HG02973 (cell line): ENCODE measurements around the gene VPS52.

Experiments
- ATAC-seq: cut with Tn5 transposase; IDR thresholded peaks from one replicate; pipeline ENCODE4 v1.9.1; 2021; ENCODE audit warnings: moderate library complexity; ENCODE audit not compliant: unreplicated experiment

The VPS52 gene

DNA sequence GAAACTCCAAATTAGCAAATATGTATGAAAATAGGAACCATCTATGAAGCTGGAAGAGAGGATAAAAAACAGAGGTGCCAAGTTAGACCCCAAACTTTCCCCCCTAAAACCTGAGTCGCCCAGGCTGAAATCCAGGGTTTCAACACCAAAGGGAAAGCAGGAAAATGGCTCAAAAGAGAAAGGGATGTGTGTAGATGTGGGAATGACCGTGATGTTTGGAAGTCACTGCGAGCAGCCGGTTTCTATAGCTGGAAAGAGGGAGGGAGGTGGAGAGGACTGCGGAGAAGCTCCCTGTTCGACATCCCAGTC lies 58.9 kb downstream of the VPS52 start:
- no peak for ATAC-seq

DNA sequence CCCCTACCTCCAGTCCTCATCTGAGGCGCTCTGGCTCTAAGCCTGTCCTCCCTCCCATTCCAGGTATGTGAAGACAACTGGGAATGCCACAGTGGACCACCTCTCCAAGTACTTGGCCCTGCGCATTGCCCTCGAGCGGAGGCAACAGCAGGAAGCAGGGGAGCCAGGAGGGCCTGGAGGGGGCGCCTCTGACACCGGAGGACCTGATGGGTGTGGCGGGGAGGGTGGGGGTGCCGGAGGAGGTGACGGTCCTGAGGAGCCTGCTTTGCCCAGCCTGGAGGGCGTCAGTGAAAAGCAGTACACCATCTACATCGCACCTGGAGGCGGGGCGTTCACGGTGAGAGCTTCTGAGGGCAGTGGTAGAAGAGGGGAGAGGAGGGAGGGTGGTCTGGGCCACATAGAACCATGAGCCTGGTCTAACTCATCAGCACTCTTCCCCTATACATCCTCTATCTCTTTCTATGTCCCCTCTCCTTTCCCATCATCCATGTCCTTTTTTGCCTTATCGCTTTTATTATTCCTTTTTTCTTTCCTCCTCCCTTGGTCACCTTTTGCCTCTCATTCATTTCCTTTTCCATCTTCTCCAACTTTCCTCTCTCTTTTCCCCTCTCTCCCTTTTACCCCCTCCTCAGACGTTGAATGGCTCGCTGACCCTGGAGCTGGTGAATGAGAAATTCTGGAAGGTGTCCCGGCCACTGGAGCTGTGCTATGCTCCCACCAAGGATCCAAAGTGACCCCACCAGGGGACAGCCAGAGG lies 59.8 kb downstream of the VPS52 start:
- ATAC-seq, result no peak

DNA sequence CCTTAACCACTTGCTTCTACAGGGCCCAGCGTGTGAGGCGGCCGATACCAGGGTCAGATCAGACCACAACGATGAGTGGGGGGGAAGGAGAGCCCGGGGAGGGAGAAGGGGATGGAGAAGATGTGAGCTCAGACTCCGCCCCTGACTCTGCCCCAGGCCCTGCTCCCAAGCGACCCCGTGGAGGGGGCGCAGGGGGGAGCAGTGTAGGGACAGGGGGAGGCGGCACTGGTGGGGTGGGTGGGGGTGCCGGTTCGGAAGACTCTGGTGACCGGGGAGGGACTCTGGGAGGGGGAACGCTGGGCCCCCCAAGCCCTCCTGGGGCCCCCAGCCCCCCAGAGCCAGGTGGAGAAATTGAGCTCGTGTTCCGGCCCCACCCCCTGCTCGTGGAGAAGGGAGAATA lies 60.5 kb downstream of the VPS52 start:
- ATAC-seq, result no peak

DNA sequence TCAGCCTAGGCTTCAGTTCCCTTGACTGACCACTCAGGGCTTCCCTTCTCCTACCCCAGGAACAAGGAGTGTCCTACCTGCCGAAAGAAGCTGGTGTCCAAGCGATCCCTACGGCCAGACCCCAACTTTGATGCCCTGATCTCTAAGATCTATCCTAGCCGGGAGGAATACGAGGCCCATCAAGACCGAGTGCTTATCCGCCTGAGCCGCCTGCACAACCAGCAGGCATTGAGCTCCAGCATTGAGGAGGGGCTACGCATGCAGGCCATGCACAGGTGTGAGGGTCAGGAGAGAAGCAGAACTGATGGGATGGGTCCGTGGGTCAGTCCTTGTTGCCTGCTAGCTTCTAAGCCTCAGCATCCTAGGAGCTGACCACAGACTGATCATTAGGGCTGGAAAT lies 61.8 kb downstream of the VPS52 start:
- ATAC-seq, result no peak

DNA sequence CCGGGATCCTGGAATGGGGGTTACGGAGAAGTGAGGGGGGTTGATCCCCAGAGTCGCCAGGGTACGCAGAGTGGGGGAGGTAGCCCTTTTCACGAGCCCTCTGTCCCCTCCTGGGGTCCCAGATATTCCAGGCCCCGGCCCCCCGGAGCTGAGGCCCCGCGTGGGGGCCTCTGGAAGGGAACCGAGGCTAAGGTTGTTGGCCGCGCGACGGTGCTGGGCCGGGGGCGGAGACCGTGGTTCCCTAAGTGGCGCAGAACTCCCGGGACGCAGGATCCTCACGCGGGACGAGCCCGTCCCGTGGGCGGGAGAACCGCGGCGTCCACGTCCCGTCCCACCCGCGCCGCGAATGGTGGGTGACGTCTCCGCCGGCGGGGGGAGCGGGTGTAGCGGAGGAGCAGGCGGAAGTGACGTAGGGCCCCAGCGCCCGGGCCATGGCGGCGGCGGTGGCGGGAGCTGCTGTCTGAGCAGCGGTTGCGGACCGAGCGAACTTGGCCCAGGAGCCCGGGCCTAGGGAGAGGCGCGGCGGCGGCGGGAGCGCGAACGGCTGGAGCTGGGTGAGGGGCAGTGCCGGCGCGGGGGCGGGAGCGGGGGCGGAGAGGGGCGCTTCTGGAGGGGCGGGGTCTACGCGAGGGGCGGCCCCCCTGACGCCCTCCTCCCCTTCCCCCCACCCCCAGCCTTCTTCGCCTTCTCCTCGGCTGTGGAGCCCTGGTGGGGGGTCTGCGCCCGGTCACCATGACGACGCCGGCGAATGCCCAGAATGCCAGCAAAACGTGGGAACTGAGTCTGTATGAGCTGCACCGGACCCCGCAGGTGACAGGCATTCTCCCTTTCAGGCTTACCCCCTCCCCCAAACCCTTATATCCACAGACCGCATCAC lies 63.3 kb downstream of the VPS52 start, which contains the start of gene RING1:
Gene RING1, plus strand, starts transcription at position 410 of the 877 bp plus-strand sequence. Its CDS starts 323 bp downstream, at position 733.
- ATAC-seq, result peak; percentile 34

DNA sequence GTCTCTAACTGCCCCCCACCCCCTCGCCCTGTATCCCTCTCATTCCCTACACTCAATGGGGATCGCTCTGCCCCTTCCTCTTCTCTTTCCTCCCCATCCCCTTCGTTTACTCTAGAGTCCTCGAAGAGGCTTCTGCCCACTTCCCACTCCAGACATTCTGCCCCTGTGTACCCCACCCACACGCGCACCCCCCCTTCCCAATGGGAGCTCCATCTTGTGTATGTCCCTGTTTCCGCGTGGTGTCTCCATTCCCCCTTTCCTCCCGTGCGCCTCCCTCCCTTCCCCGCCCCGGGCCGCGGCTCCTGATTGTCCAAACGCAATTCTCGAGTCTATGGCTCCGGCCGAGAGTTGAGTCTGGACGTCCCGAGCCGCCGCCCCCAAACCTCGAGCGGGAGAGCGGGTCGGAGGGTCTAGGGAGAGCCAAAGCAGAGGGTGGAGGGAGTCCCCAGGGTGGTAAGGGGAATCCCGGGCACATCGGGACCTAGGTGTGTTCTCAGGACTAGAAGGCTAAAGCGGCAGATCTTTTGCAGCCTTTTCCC lies 64.1 kb downstream of the VPS52 start:
- no peak for ATAC-seq

DNA sequence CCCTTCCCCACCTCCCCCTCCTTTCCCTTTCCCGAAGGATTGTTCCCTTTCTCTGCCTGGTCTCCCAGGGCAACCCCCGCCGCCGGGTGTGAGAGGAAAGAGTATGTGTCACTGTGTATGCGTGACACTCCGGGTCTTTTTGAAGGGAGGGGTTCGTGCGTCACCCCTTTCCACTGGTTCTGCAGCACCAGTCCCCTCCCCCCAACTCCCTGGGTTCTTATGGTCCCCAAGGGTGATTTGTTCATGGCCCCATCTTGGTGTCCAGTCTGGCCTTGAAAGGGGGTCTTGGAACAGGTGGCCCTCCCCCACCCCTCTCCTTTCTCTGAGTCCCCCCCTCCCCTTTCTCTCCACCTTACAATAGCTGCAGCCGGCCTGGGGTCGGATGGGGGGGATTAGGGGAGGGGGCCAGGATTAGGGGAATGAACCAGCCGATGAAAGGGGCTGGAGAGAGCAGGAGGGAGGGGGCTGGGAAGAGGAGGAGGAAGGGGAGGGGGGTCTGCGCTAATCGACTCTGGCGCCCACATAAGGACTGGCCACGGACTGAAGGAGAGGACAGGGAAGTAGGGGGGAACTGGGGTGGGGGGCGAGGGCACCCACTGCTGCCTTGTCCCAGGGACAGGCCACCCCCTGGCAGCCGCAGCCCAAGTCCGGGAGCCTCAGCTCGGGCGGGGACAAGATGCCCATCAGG lies 64.7 kb downstream of the VPS52 start:
- no peak for ATAC-seq

DNA sequence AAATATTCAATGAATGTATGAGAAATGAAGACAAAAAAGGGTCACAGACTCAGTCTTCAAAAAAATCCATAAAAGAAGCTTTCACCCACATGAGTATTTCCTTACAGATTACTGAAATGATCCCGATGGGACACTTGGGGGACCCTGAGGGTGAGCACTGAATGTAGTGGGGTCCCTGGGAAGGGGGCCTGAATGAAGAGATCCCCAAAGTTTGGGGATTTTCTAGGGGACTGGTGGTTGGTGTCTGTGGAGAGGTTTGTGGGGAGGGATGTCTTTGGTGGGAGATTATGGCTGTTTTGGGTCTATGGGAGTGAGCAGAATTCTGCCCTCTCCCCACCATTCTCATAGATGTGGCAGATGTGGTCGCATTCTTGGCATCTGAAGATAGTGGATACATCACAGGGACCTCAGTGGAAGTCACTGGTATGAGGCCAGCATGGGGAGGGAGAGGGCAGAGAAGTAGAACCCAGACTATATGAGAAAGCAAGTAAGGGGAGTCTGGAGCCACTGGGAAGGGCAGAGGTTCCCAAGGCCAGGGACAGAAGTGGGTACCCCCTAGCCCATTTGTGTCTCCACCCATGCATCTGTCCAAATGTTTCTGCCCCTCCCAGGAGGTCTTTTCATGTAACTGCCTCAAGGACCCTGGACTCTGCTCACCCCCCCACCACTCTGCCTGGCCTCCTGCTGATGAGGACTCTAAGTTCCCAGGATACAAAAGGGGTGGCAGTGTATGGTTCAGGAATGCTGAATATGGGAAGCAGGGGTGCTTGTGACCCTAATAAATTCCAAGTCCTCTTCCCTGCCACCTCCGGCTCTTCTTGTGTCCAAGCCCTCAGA lies 65.4 kb downstream of the VPS52 start:
- ATAC-seq, result no peak

DNA sequence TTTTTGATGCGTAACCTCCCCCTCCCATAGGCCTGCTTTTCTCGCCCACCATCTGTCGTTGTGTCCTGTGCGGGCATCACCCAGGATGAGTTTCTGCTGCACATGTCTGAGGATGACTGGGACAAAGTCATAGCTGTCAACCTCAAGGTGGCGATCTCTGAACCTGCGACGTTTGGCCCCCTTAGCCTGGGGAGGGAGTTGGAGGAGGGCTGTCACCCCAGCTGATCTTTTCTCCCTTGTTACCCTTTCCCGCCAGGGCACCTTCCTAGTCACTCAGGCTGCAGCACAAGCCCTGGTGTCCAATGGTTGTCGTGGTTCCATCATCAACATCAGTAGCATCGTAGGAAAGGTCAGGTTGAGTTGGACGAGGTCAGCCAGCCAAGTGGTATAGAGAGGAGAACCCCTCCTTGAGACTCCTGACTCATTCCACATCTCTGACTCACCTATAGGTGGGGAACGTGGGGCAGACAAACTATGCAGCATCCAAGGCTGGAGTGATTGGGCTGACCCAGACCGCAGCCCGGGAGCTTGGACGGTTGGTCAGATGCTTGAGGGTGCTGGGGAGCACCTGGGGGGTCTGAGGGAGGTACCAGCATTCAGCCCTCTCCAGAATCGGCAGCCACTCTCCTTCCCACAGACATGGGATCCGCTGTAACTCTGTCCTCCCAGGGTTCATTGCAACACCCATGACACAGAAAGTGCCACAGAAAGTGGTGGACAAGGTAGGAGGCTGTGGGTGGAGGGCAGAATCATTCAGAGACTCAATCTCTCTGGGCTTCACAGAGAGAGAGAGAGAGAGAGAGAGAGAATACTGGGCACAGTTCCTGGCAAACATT lies 66.3 kb downstream of the VPS52 start:
- ATAC-seq, result no peak

DNA sequence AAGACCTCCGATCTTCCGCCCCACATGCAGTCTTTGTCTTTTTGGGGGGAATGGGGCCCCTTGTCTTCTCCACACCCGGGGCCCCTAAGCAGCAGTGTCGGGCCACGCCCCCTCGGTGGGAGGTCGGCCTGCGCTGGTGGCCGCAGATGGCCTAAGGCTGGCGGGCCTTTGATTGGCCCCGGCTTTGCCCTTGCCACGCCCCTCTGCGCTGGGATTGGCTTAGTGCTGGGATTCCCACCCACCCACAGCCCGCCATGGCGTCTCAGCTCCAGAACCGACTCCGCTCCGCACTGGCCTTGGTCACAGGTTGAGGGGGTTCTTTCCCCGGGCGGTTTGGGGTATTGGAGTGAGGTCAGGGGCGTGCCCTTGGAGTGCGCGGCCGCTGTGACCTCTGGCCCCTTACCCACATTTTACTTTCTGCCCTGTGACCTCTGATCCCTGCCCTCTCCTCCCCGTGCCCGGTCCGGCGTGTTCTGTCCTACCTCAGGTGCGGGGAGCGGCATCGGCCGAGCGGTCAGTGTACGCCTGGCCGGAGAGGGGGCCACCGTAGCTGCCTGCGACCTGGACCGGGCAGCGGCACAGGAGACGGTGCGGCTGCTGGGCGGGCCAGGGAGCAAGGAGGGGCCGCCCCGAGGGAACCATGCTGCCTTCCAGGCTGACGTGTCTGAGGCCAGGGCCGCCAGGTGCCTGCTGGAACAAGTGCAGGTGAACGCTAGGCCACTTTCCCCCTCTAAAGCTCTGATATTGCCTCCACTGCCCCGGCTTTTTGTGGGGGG lies 67.1 kb downstream of the VPS52 start, which contains the start of gene HSD17B8:
Gene HSD17B8, plus strand, starts transcription at position 241 of the 776 bp plus-strand sequence. Its CDS starts 14 bp downstream, at position 255.
- peak; percentile 42 for ATAC-seq

DNA sequence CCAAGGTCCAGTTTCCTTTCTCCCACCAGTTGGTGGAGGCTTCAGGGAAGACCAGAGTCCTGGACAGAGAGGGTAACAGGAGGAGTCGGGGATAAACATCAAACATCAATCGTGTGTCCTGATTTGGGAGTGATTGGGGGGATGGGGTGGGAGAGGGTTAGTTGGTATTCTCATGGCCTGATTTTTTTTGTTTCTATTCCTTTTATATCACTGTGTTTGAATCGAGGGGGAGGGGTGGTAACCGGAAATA lies 67.6 kb downstream of the VPS52 start:
- ATAC-seq, result no peak

DNA sequence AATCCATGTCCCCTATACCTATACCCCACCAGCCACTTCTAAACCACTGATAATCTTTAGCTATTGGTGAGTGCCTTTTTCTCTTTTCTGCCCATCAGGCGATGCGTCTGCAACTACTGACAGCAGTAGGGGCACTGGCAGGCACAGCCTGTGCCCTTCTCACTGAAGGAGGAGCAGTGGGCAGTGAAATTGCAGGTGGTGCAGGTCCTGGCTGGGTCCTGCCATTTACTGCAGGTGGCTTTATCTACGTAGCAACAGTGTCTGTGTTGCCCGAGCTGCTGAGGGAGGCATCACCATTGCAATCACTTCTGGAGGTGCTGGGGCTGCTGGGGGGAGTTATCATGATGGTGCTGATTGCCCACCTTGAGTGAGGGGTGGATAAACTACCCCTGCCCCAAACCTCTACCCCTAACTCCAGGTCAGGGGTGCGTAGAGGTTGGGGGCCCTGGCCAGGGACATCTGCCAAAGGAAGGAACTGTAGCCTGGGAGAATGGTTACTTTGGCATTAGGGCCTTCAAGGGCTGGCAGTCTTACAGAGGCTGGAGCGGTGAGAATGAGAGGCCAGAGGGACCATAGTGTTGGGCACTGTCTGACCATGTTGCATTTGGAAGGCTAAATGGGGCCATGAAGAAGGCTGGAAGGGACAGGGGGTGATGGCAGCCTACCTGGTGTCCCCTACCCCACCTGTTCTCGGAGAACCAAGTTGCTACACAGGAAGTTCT lies 68.1 kb downstream of the VPS52 start:
- ATAC-seq, result no peak

DNA sequence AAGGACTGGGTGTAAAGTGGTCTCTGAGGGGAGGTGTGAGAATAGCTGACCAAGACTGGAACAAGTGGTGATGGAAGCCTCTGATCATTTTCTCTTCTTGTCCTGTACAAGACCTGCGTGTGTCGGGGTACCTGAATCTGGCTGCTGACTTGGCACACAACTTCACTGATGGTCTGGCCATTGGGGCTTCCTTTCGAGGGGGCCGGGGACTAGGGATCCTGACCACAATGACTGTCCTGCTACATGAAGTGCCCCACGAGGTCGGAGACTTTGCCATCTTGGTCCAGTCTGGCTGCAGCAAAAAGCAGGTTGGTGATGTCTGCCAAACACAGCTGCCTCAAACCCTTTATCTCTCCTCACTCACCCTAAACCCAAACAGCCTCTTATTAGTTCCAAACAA lies 68.9 kb downstream of the VPS52 start:
- ATAC-seq, result no peak

DNA sequence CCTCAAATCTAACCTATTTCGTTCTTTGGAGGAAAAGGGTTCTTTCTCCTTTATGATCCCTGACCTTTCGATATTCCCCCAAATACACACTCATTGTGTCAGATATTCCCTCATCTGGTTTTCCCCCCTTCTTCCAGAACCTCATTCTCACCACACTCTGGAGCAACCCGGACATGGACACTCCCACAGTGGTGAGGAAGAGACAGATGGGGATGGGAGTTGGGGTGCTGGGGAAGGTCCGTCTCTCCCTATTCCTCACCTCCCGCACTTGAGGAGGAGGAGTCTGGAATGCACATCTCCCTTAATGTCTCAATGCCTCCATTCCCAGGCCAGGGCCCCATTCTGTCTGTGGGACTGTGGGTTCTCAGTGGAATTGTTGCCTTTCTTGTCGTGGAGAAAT lies 69.7 kb downstream of the VPS52 start:
- no peak for ATAC-seq

DNA sequence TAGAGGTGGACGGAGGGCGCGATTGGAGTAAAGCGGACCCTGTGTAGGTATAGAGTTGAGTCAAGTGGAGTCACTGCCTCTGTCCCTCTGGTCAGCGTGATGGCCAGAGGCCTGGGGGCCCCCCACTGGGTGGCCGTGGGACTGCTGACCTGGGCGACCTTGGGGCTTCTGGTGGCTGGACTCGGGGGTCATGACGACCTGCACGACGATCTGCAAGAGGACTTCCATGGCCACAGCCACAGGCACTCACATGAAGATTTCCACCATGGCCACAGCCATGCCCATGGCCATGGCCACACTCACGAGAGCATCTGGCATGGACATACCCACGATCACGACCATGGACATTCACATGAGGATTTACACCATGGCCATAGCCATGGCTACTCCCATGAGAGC lies 70.5 kb downstream of the VPS52 start:
- no peak for ATAC-seq
